ENCODE measurements around the gene SLFN14.

- TF ChIP-seq POLR2A (IDR thresholded peaks at IDR 0.05; ENCODE audit: low read depth, low read length) (no peak), TAF1 (IDR thresholded peaks at IDR 0.05; ENCODE audit: low read depth, low read length) (no peak), POLR2AphosphoS5 (IDR thresholded peaks at IDR 0.05; ENCODE audit: low read depth, low read length) (no peak), PAX5 (IDR thresholded peaks at IDR 0.05; ENCODE audit: insufficient read depth, low read length, severe bottlenecking) (no peak)
Measured at GRCh38 chr17:35541434-35541833, 19.2 kb downstream of the SLFN14 start.

Measured in GM12891 (cell line).